SK-N-SH (cell line): ENCODE data around the gene METTL25B.
A peak's percentile ranks its signal among the peaks of the same experiment; 100 is the strongest.

Experiments used
- CTCF ChIP-seq: fragments of 200-600 bp; sonication (generic); IDR thresholded peaks from 2 replicates; pipeline ENCODE4 v1.6.1; 2017; ENCODE audit warnings: antibody characterized with exemption, mild to moderate bottlenecking, moderate library complexity
- EP300 ChIP-seq, 2 experiments: IDR thresholded peaks; 2 replicates each; pipeline versions ENCODE4 v1.4.0 to v1.6.1; 2012; ENCODE audit warnings: borderline replicate concordance in 1 of 2, low read depth in 1 of 2, low read length in 1 of 2
- EZH2phosphoT487 ChIP-seq: fragments of 200-600 bp; sonication (generic); IDR thresholded peaks from 2 replicates; pipeline ENCODE4 v1.6.1; 2017; ENCODE audit warnings: low read depth, mixed run types, mild to moderate bottlenecking, antibody characterized with exemption, moderate library complexity, borderline replicate concordance
- MAX ChIP-seq: IDR thresholded peaks from 2 replicates; pipeline ENCODE4 v1.4.0; 2012; ENCODE audit warnings: low read depth
- POLR2AphosphoS5 ChIP-seq: IDR thresholded peaks from 2 replicates; pipeline ENCODE4 v1.6.1; 2012; ENCODE audit warnings: low read depth, low read length
- RFX5 ChIP-seq: IDR thresholded peaks from 2 replicates; pipeline ENCODE4 v1.6.1; 2012; ENCODE audit warnings: mild to moderate bottlenecking, improper control_type of control experiment, low read length
- SMC3 ChIP-seq: IDR thresholded peaks from 2 replicates; pipeline ENCODE4 v1.6.1; 2012; ENCODE audit warnings: low read depth, low read length, improper control_type of control experiment
- TAF1 ChIP-seq: IDR thresholded peaks from 2 replicates; pipeline ENCODE4 v1.6.1; 2012; ENCODE audit warnings: low read depth, mild to moderate bottlenecking, low read length, moderate library complexity, borderline replicate concordance
- TF ChIP-seq, protein P1 (sequence below): IDR thresholded peaks from 2 replicates; pipeline ENCODE4 v1.6.1; 2012; ENCODE audit warnings: mild to moderate bottlenecking, low read depth, low read length, moderate library complexity
- TF ChIP-seq, protein P2 (sequence below): fragments of 150-350 bp; IDR thresholded peaks from 2 replicates; pipeline ENCODE4 v1.6.1; 2017; ENCODE audit warnings: antibody characterized with exemption, low read length, low read depth, borderline replicate concordance

- TF ChIP-seq CTCF (peak; percentile 18; the same call in 1 of the 2 replicates), TAF1 (no peak), SMC3 (no peak), RFX5 (no peak), EP300 (IDR thresholded peaks at IDR 0.05; ENCODE audit: borderline replicate concordance in 1 of 2, low read depth in 1 of 2, low read length in 1 of 2) (no peak), MAX (no peak), EZH2phosphoT487 (no peak), POLR2AphosphoS5 (no peak)
- TF ChIP-seq, protein P1, sequence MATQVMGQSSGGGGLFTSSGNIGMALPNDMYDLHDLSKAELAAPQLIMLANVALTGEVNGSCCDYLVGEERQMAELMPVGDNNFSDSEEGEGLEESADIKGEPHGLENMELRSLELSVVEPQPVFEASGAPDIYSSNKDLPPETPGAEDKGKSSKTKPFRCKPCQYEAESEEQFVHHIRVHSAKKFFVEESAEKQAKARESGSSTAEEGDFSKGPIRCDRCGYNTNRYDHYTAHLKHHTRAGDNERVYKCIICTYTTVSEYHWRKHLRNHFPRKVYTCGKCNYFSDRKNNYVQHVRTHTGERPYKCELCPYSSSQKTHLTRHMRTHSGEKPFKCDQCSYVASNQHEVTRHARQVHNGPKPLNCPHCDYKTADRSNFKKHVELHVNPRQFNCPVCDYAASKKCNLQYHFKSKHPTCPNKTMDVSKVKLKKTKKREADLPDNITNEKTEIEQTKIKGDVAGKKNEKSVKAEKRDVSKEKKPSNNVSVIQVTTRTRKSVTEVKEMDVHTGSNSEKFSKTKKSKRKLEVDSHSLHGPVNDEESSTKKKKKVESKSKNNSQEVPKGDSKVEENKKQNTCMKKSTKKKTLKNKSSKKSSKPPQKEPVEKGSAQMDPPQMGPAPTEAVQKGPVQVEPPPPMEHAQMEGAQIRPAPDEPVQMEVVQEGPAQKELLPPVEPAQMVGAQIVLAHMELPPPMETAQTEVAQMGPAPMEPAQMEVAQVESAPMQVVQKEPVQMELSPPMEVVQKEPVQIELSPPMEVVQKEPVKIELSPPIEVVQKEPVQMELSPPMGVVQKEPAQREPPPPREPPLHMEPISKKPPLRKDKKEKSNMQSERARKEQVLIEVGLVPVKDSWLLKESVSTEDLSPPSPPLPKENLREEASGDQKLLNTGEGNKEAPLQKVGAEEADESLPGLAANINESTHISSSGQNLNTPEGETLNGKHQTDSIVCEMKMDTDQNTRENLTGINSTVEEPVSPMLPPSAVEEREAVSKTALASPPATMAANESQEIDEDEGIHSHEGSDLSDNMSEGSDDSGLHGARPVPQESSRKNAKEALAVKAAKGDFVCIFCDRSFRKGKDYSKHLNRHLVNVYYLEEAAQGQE: no peak
- TF ChIP-seq, protein P2, sequence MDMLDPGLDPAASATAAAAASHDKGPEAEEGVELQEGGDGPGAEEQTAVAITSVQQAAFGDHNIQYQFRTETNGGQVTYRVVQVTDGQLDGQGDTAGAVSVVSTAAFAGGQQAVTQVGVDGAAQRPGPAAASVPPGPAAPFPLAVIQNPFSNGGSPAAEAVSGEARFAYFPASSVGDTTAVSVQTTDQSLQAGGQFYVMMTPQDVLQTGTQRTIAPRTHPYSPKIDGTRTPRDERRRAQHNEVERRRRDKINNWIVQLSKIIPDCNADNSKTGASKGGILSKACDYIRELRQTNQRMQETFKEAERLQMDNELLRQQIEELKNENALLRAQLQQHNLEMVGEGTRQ: no peak
These were observed 45.3 kb downstream of the METTL25B start for GRCh38 chr1:156773607-156774006.
